HepG2 (cell line): ENCODE measurements around the gene PUS1. TPM values are rescaled to one million over a fixed set of nuclear protein-coding genes. Genes with fewer than 3 reads are reported as not detected.

Experiments used
- ATAC-seq: fragments of 200-7000 bp; cut with Tn5 transposase; 3 replicates; pipeline ENCODE4 v1.9.1; 2020; ENCODE audit warnings: mild to moderate bottlenecking, moderate library complexity
- BruUV-seq: library from RNA; stranded (reverse); fragments of 400-500 nt; replicated peaks from 2 replicates; lab custom pipeline; 2021; lab: Mats Ljungman, UMichigan
- CTCF ChIA-PET: fragments of 300-600 bp; formaldehyde crosslinking; extraction: SDS; loops from one replicate; lab custom pipeline; 2021; ENCODE audit warnings: low total read pairs, inconsistent platforms, low intra/inter-chr PET ratio; lab: Yijun Ruan, JAX
- POLR2A ChIA-PET: fragments of 350-600 bp; sonication (Branson Sonifier 250); formaldehyde crosslinking; loops from one replicate; lab custom pipeline; 2020; ENCODE audit warnings: antibody characterized with exemption, inconsistent platforms; lab: Yijun Ruan, JAX
- DNase-seq: peaks from one replicate; pipeline ENCODE4 v3.0.0-alpha.2; 2015; ENCODE audit warnings: low spot score
- FAIRE-seq: peaks from 3 replicates; lab custom pipeline; 2011; peaks lifted over from hg19 to GRCh38; lab: Jason Lieb, UNC
- H2AFZ ChIP-seq: one replicate; pipeline ENCODE4 v1.6.1; 2011; ENCODE audit warnings: low read length, inconsistent platforms
- H3K27ac ChIP-seq: fragments of 300-600 bp; 3 replicates; pipeline ENCODE4 v1.8.0; 2011; ENCODE audit warnings: mixed run types, mild to moderate bottlenecking, mixed read lengths, low read length, inconsistent platforms; ENCODE audit not compliant: insufficient read depth; ENCODE audit errors: extremely low read length
- H3K27me3 ChIP-seq, 2 experiments: fragments of 200-600 bp in 1 of 2; 2 replicates in 1 of 2; 3 replicates in 1 of 2; pipeline versions ENCODE4 v1.6.0 to v1.8.0; 2011; ENCODE audit warnings: low read length in 2 of 2, mild to moderate bottlenecking in 2 of 2, moderate library complexity in 2 of 2, inconsistent platforms in 1 of 2; ENCODE audit not compliant: insufficient read depth in 2 of 2, control insufficient read depth in 1 of 2
- H3K36me3 ChIP-seq, 2 experiments: fragments of 200-600 bp in 1 of 2; replicated peaks in 1 of 2; 2 replicates in 1 of 2; 3 replicates in 1 of 2; pipeline versions ENCODE4 v1.5.1 to v1.8.0; 2011; ENCODE audit warnings: low read length in 2 of 2, inconsistent platforms in 1 of 2; ENCODE audit not compliant: insufficient read depth in 2 of 2, control insufficient read depth in 1 of 2
- H3K4me1 ChIP-seq: 2 replicates; pipeline ENCODE4 v1.5.1; 2012; ENCODE audit warnings: low read length, inconsistent platforms; ENCODE audit not compliant: insufficient read depth
- H3K4me2 ChIP-seq: 2 replicates; pipeline ENCODE4 v1.6.0; 2011; ENCODE audit warnings: low read depth, low read length, inconsistent platforms
- H3K4me3 ChIP-seq, 3 experiments: fragments of 200-600 bp in 1 of 3; sonication (generic), shearing (Covaris generic) in 1 of 3; replicated peaks in 1 of 3; 2 replicates each; pipeline ENCODE4 v1.5.1; 2011 to 2016; ENCODE audit warnings: low read length in 3 of 3, inconsistent platforms in 2 of 3, low read depth in 2 of 3, mild to moderate bottlenecking in 2 of 3, control low read depth in 1 of 3, mixed read lengths in 1 of 3; ENCODE audit not compliant: insufficient read depth in 1 of 3
- H3K79me2 ChIP-seq: one replicate; pipeline ENCODE4 v1.6.1; 2011; ENCODE audit warnings: low read length, inconsistent platforms; ENCODE audit not compliant: insufficient read depth
- H3K9ac ChIP-seq: 2 replicates; pipeline ENCODE4 v1.6.0; 2011; ENCODE audit warnings: mild to moderate bottlenecking, low read depth, low read length, inconsistent platforms; ENCODE audit not compliant: insufficient read depth
- H3K9me3 ChIP-seq: 2 replicates; pipeline ENCODE4 v1.5.1; 2012; ENCODE audit warnings: mild to moderate bottlenecking, low read length
- H4K20me1 ChIP-seq: 2 replicates; pipeline ENCODE4 v1.6.0; 2011; ENCODE audit warnings: inconsistent platforms, mild to moderate bottlenecking, low read length, moderate library complexity; ENCODE audit not compliant: insufficient read depth
- MIER2 ChIP-seq: IDR thresholded peaks from 2 replicates; pipeline ENCODE4 v1.6.1; 2016; ENCODE audit warnings: missing biosample characterization, missing genetic modification reagents
- RBM39 ChIP-seq: fragments of 200-400 bp; formaldehyde crosslinking; IDR thresholded peaks from one replicate; pipeline ENCODE4 v1.6.1; 2018; ENCODE audit warnings: antibody characterized with exemption, mild to moderate bottlenecking, low read depth, low read length; ENCODE audit not compliant: poor library complexity, severe bottlenecking
- ZFP36 ChIP-seq: fragments of 150-350 bp; IDR thresholded peaks from 2 replicates; pipeline ENCODE4 v1.6.1; 2018; ENCODE audit warnings: borderline replicate concordance, low read length, low read depth; ENCODE audit not compliant: partially characterized antibody
- ZNF407 ChIP-seq: sonication (generic); formaldehyde crosslinking; IDR thresholded peaks from one replicate; pipeline ENCODE4 v1.5.1; 2020; ENCODE audit warnings: mild to moderate bottlenecking, missing genetic modification reagents; ENCODE audit errors: not compliant biosample characterization
- ZNF484 ChIP-seq: sonication (generic); formaldehyde crosslinking; IDR thresholded peaks from 2 replicates; pipeline ENCODE4 v1.5.1; 2020; ENCODE audit warnings: mild to moderate bottlenecking, low read depth, missing genetic modification reagents, borderline replicate concordance
- ZNF781 ChIP-seq: sonication (generic); formaldehyde crosslinking; IDR thresholded peaks from 2 replicates; pipeline ENCODE4 v1.5.1; 2020; ENCODE audit warnings: borderline replicate concordance, mild to moderate bottlenecking, missing genetic modification reagents; ENCODE audit errors: not compliant biosample characterization
- WGBS: methylation state at CpG from one replicate; pipeline ENCODE4 v1.1.6; 2017; ENCODE audit warnings: low lambda C conversion rate; 5-methylcytosine and 5-hydroxymethylcytosine counted together
- in situ Hi-C: cut with HindIII; loops from 2 replicates; pipeline ENCODE4 v1.10.0; 2017; ENCODE audit warnings: low pct_unique_long_range_greater_than_20kb; ENCODE audit not compliant: extremely low pct_ligation_motif_present
- intact Hi-C: fragments of 100-400 bp; cut with micrococcal nuclease; formaldehyde crosslinking; loops from one replicate; pipeline ENCODE4 v1.10.0; 2022; ENCODE audit not compliant: unreplicated experiment
- polyA plus RNA-seq, 8 experiments: library from polyadenylated mRNA; depleted of rRNA in 3 of 8; stranded (reverse) in 7 of 8; unstranded in 1 of 8; fragments of >200 nt; fragmentation: Illumina TruSeq in 4 of 8; extraction: Trizol in 4 of 8; gene quantifications; 2 replicates each; pipeline versions ENCODE4 v1.2.1 to v1.2.3, GENCODE V29; 2011 to 2016; ENCODE audit warnings: low read depth in 4 of 8, missing spikeins in 1 of 8, mixed read lengths in 1 of 8; ENCODE audit not compliant: insufficient read depth in 1 of 8
- total RNA-seq, 5 experiments: library from RNA; depleted of rRNA; stranded (reverse); fragments of >200 nt; fragmentation: Illumina TruSeq; extraction: Trizol; gene quantifications; 2 replicates each; pipeline ENCODE4 v1.2.3, GENCODE V29; 2016; ENCODE audit warnings: low read depth in 1 of 5

The PUS1 gene
- total and polyA plus RNA-seq, 2 of the 13 experiments (the other 11 are each of a cell fraction or from before 2014, with no cell fraction given) = 19.2 to 24.7 TPM

- intact Hi-C loops = no loop called here
- 81% methylated on average over 2 of the region's 4 CpGs for WGBS
- Histone ChIP-seq H3K27ac (no peak overlapping the region), H3K36me3 (peaks cover 3 to 17% of the 10 kb centered on the region in 2 experiments), H3K9me3 (no peaks in the 10 kb centered on the region), H3K4me3 (no peak overlapping the region), H3K27me3 (no peaks in the 10 kb centered on the region), H3K4me2 (no peak overlapping the region), H3K79me2 (peaks cover 63% of the 10 kb centered on the region), H4K20me1 (peaks cover 15% of the 10 kb centered on the region; the same call in 1 of the 2 replicates), H3K9ac (no peak overlapping the region), H3K4me1 (peaks cover 40% of the 10 kb centered on the region), H2AFZ (no peak overlapping the region)
- ATAC-seq = peak; percentile 12; the same call in 1 of the 3 replicates
- CTCF ChIA-PET = no interaction called here
- BruUV-seq = no TSS peak
- in situ Hi-C loops = no loop called here
- TF ChIP-seq ZNF407 (CRISPR knock-in tag) (no peak), ZNF484 (CRISPR knock-in tag) (no peak), RBM39 (no peak), ZFP36 (no peak), MIER2 (no peak), ZNF781 (CRISPR knock-in tag) (no peak)
- FAIRE-seq = no peak
- POLR2A ChIA-PET = no interaction called here
- DNase-seq = no peak
Observed at GRCh38 chr12:131959116-131959515, 30.0 kb downstream of the PUS1 start.
